ENCODE data around the gene TENT4B. TPM values are rescaled to one million over a fixed set of nuclear protein-coding genes. Genes with fewer than 3 reads are reported as not detected.

The TENT4B gene
- total RNA-seq, 1 experiment from 2014 or later = 16.9 TPM

Other genes starting within 250 kb of the TENT4B start
- 14.6 TPM for gene CNEP1R1, start 128.1 kb upstream of the TENT4B start, total RNA-seq (2021; ENCODE audit: unreplicated experiment)
- gene HEATR3, start 87.3 kb upstream of the TENT4B start, total RNA-seq (2021; ENCODE audit: unreplicated experiment) = 16.3 TPM
- 34.2 TPM for gene ADCY7, start 113.2 kb downstream of the TENT4B start, total RNA-seq (2021; ENCODE audit: unreplicated experiment)
- gene BRD7, start 215.7 kb downstream of the TENT4B start, total RNA-seq (2021; ENCODE audit: unreplicated experiment) = 85.4 TPM

All from HCT116 (cell line).